NCI-H2196 (cell line): Measurements from ENCODE around the gene SCRN2.

Experiments
- DNase-seq: peaks from one replicate; lab custom pipeline; 2025; ENCODE audit not compliant: unreplicated experiment; lab: John Stamatoyannopoulos, UW

Gene SCRN2

GRCh38 chr17:47806913-47807255, 34.2 kb downstream of the SCRN2 start:
- DNase-seq = no peak

- no peak for DNase-seq
Observed at GRCh38 chr17:47806026-47806912, 34.8 kb downstream of the SCRN2 start.

GRCh38 chr17:47804461-47804860, 36.6 kb downstream of the SCRN2 start:
- DNase-seq = no peak

- no peak for DNase-seq
Observed at GRCh38 chr17:47803751-47804150, 37.3 kb downstream of the SCRN2 start.

GRCh38 chr17:47803201-47803600, 37.9 kb downstream of the SCRN2 start:
- DNase-seq = no peak

GRCh38 chr17:47802341-47803022, 38.6 kb downstream of the SCRN2 start:
- DNase-seq = peak; percentile 79

GRCh38 chr17:47801906-47802305, 39.2 kb downstream of the SCRN2 start:
- DNase-seq = no peak

- no peak for DNase-seq
Observed at GRCh38 chr17:47801176-47801765, 39.8 kb downstream of the SCRN2 start.

GRCh38 chr17:47800686-47801085, 40.4 kb downstream of the SCRN2 start:
- DNase-seq = no peak

- DNase-seq = no peak
Observed at GRCh38 chr17:47797797-47798196, 43.3 kb downstream of the SCRN2 start.

- no peak for DNase-seq
Observed at GRCh38 chr17:47792979-47793378, 48.1 kb downstream of the SCRN2 start.

GRCh38 chr17:47792457-47792856, 48.6 kb downstream of the SCRN2 start:
- no peak for DNase-seq

- DNase-seq = no peak
Observed at GRCh38 chr17:47791025-47791424, 50.0 kb downstream of the SCRN2 start.

GRCh38 chr17:47789611-47790561, 51.2 kb downstream of the SCRN2 start:
- DNase-seq = peak; percentile 71
